Stomach (tissue), 9 donors: Measurements from ENCODE around the gene RBP4. TPM values are rescaled to one million over a fixed set of nuclear protein-coding genes. Genes with fewer than 3 reads are reported as not detected.

ENCODE experiments used
- DNase-seq, 2 donors: peaks; one replicate each; pipeline versions ENCODE4 v3.0.0 to v3.0.0-alpha.2; 2013 to 2019
- H3K27ac ChIP-seq, 5 donors: fragments of 200-600 bp in 4 of 5; sonication (generic) in 4 of 5; one replicate each; pipeline ENCODE4 v1.5.1; 2013 to 2019; ENCODE audit warnings: mild to moderate bottlenecking in 1 of 5, moderate library complexity in 1 of 5
- H3K27me3 ChIP-seq, 3 donors: fragments of 200-600 bp; sonication (generic); one replicate each; pipeline ENCODE4 v1.5.1; 2017 to 2019; ENCODE audit warnings: mixed run types in 1 of 3
- H3K36me3 ChIP-seq, 4 donors: fragments of 200-600 bp; sonication (generic); 1 replicate in 3 of 4; 2 replicates in 1 of 4; pipeline ENCODE4 v1.5.1; 2016 to 2019
- H3K4me1 ChIP-seq, 4 donors: fragments of 200-600 bp; sonication (generic); one replicate each; pipeline ENCODE4 v1.5.1; 2016 to 2019
- H3K4me3 ChIP-seq, 4 donors: fragments of 200-600 bp; sonication (generic) in 3 of 4; one replicate each; pipeline ENCODE4 v1.5.1; 2016 to 2019; ENCODE audit warnings: mild to moderate bottlenecking in 1 of 4
- H3K9me3 ChIP-seq, 4 donors: fragments of 200-600 bp; sonication (generic); one replicate each; pipeline ENCODE4 v1.5.1; 2016 to 2019
- CTCF ChIP-seq, 7 experiments: fragments of 450-650 bp in 4 of 7; fragments of 200-600 bp in 3 of 7; sonication (generic) in 3 of 7; IDR thresholded peaks; one replicate each; pipeline ENCODE4 v1.5.1; 2016 to 2019; ENCODE audit warnings: antibody characterized with exemption in 7 of 7, control low read depth in 2 of 7, mild to moderate bottlenecking in 1 of 7
- EP300 ChIP-seq: sonication (generic); formaldehyde crosslinking; IDR thresholded peaks from one replicate; pipeline ENCODE4 v1.6.1; 2017; ENCODE audit warnings: antibody characterized with exemption
- POLR2A ChIP-seq, 4 donors: fragments of 450-650 bp; IDR thresholded peaks; one replicate each; pipeline ENCODE4 v1.6.1; 2016; ENCODE audit warnings: antibody characterized with exemption in 4 of 4, control low read depth in 2 of 4, mild to moderate bottlenecking in 1 of 4, moderate library complexity in 1 of 4
- POLR2AphosphoS5 ChIP-seq, 3 donors: sonication (generic); formaldehyde crosslinking; IDR thresholded peaks; one replicate each; pipeline ENCODE4 v1.6.1; 2016; ENCODE audit warnings: antibody characterized with exemption in 3 of 3
- WGBS, 5 donors: extraction: QIAGEN DNeasy Blood & Tissue Kit in 3 of 5; methylation state at CpG; one replicate each; pipeline versions ENCODE4 v1.1.5 to v1.1.7; 2013 to 2018; 5-methylcytosine and 5-hydroxymethylcytosine counted together
- intact Hi-C: fragments of 100-400 bp; cut with DNase I; formaldehyde crosslinking; loops from one replicate; pipeline ENCODE4 v1.15.1; 2023; ENCODE audit warnings: low total_unique reads
- polyA plus RNA-seq, 3 donors: library from polyadenylated mRNA; stranded (reverse); fragments of 200-250 nt; gene quantifications; one replicate each; pipeline ENCODE4 v1.2.3, GENCODE V29; 2013
- total RNA-seq, 5 donors: library from RNA; depleted of rRNA; stranded (reverse); fragments of >200 nt; gene quantifications; one replicate each; pipeline versions ENCODE4 v1.1.0 to v1.2.3, GENCODE V29; 2014 to 2016
- donor health status: healthy with polysubstance abuse.
- donor health status: Bipolar disorder and iron deficiency.
- donor health status: healthy.

Gene RBP4
- total and polyA plus RNA-seq, 8 donors: 0.58 to 20.5 (median 1.1) TPM; not detected in 2

GRCh38 chr10:93615576-93616235, 14.7 kb upstream of the RBP4 start:
- no peaks in the 10 kb centered on the region for H3K4me1 ChIP-seq
- intact Hi-C loops: no loop called here
- H3K9me3 ChIP-seq: no peaks in the 10 kb centered on the region
- no peaks in the 10 kb centered on the region for H3K36me3 ChIP-seq
- no peaks in the 10 kb centered on the region for H3K27me3 ChIP-seq
- H3K4me3 ChIP-seq: no peak overlapping the region
- WGBS, 5 donors: 67 to 81% (median 77%) methylated on average over 9 of the region's 9 CpGs
- no peak overlapping the region for H3K27ac ChIP-seq
- TF ChIP-seq CTCF (IDR thresholded peaks at IDR 0.05): no peak
- no peak for TF ChIP-seq POLR2A (IDR thresholded peaks at IDR 0.05)
- no peak for TF ChIP-seq EP300
- TF ChIP-seq POLR2AphosphoS5 (IDR thresholded peaks at IDR 0.05): no peak
- DNase-seq: no peak

- DNase-seq: no peak
- H3K9me3 ChIP-seq: no peaks in the 10 kb centered on the region
- 71 to 79% (median 74%) methylated on average over 7 of the region's 7 CpGs for WGBS, 5 donors
- H3K4me1 ChIP-seq: no peaks in the 10 kb centered on the region
- H3K27ac ChIP-seq: no peak overlapping the region
- no peaks in the 10 kb centered on the region for H3K36me3 ChIP-seq
- no peak overlapping the region for H3K4me3 ChIP-seq
- intact Hi-C loops: no loop called here
- no peaks in the 10 kb centered on the region for H3K27me3 ChIP-seq
- TF ChIP-seq POLR2A (IDR thresholded peaks at IDR 0.05) (no peak), EP300 (no peak), CTCF (IDR thresholded peaks at IDR 0.05) (no peak), POLR2AphosphoS5 (IDR thresholded peaks at IDR 0.05) (no peak)
These were observed 13.2 kb upstream of the RBP4 start for GRCh38 chr10:93614101-93614825.

- Histone ChIP-seq H3K27me3 (no peaks in the 10 kb centered on the region), H3K27ac (no peak overlapping the region), H3K36me3 (no peaks in the 10 kb centered on the region), H3K4me1 (no peaks in the 10 kb centered on the region), H3K4me3 (no peak overlapping the region), H3K9me3 (no peaks in the 10 kb centered on the region)
- no peak for DNase-seq
- 75 to 86% (median 83%) methylated on average over 3 of the region's 3 CpGs for WGBS, 5 donors
- intact Hi-C loops: no loop called here
- TF ChIP-seq CTCF (IDR thresholded peaks at IDR 0.05): no peak
- no peak for TF ChIP-seq POLR2AphosphoS5 (IDR thresholded peaks at IDR 0.05)
- no peak for TF ChIP-seq EP300
These were observed 12.1 kb upstream of the RBP4 start for GRCh38 chr10:93613126-93613525.

GRCh38 chr10:93612311-93612710, 11.3 kb upstream of the RBP4 start, which contains the start of gene PDE6C:
TSS of gene PDE6C (plus strand) at chr10:93612537. CDS start at chr10:93612726, 189 bp downstream.
- WGBS, 5 donors: 68 to 80% (median 73%) methylated on average over 6 of the region's 6 CpGs
- Histone ChIP-seq H3K4me3 (no peak within 1 kb of the TSS), H3K4me1 (no peaks in the 10 kb centered on the region), H3K36me3 (no peaks in the 10 kb centered on the region), H3K9me3 (peaks cover 0 to 4% (median 2%) of the 10 kb centered on the region in 4 donors), H3K27me3 (no peaks in the 10 kb centered on the region), H3K27ac (no peak within 1 kb of the TSS)
- TF ChIP-seq EP300 (no peak), POLR2A (IDR thresholded peaks at IDR 0.05) (no peak), POLR2AphosphoS5 (IDR thresholded peaks at IDR 0.05) (no peak), CTCF (IDR thresholded peaks at IDR 0.05) (no peak)
- intact Hi-C loops: no loop called here
- DNase-seq: no peak
